ENCODE results near the gene USP13.

- TF ChIP-seq YY1 (IDR thresholded peaks at IDR 0.05; ENCODE audit: insufficient read depth, insufficient replicate concordance, low read depth, low read length) (no peak), POLR2A (IDR thresholded peaks at IDR 0.05; ENCODE audit: insufficient read depth in 1 of 2, low read depth in 2 of 2, low read length in 2 of 2) (no peak), ZSCAN31 (CRISPR knock-in tag; IDR thresholded peaks at IDR 0.05; ENCODE audit: low read depth) (no peak)
Measured at GRCh38 chr3:179734497-179735281, 81.8 kb downstream of the USP13 start.

All from HepG2 (cell line).